ENCODE measurements around the gene GEMIN8.

Gene GEMIN8

DNA sequence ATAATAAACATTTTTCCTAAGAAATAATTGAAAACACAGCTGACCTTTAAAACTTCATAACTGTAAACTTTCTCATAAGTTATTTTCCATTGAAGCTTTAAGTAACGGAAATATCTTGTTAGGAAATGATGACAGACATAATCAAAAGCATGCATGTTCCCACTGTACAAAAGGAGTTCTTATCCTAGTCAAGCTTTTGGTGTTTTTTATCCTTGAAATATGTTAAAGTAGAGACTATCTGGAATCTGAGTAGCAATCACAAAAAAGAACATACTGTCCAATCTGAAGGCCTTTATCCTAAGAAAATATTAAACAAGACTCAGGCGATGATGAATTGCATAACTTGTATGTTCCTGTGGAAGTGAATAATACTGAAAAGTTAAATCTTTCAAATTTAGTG lies 14.4 kb downstream of the GEMIN8 start:
- peaks cover 4% of the 10 kb centered on the region for H3K36me3 ChIP-seq (ENCODE audit: insufficient read depth, low read length)
- H3K27me3 ChIP-seq (ENCODE audit: control insufficient read depth in 1 of 2, insufficient read depth in 2 of 2, low read length in 2 of 2): no peaks in the 10 kb centered on the region

DNA sequence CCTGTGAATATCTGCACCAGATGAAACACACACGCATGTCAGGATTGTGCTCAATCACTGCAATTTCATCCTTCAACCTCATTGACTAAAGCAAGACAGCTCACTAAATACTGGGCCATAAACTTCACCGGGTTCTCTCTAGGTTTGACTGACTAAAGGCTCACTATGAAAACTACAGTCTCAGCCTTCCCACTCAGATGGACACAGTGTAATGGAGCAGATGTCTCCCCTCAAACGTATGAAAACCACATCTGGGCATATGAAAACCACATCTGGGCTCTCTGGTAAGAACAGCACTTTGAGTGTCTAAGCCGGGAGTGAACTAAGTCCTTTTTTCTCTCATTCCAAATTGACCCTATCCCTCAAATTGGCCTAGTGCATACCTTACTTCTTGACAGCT lies 15.2 kb downstream of the GEMIN8 start:
- no peak overlapping the region for H3K9ac ChIP-seq (ENCODE audit: low read length)
- no peaks in the 10 kb centered on the region for H3K9me3 ChIP-seq (ENCODE audit: low read length)
- H3K27me3 ChIP-seq (ENCODE audit: control insufficient read depth in 1 of 2, insufficient read depth in 2 of 2, low read length in 2 of 2): no peaks in the 10 kb centered on the region
- H3K36me3 ChIP-seq (ENCODE audit: insufficient read depth, low read length): peaks cover 4% of the 10 kb centered on the region
- H3K4me3 ChIP-seq (ENCODE audit: low read depth in 1 of 2, low read length in 2 of 2): no peak overlapping the region
- H3K27ac ChIP-seq (ENCODE audit: low read depth, low read length): no peak overlapping the region
- no peaks in the 10 kb centered on the region for H3K4me1 ChIP-seq (ENCODE audit: insufficient read depth, low read length)

More for the DNA sequence above, 14.4 kb downstream of the GEMIN8 start:
- no peaks in the 10 kb centered on the region for H3K9me3 ChIP-seq (ENCODE audit: low read length)
- H3K4me1 ChIP-seq (ENCODE audit: insufficient read depth, low read length): no peaks in the 10 kb centered on the region
- H3K9ac ChIP-seq (ENCODE audit: low read length): no peak overlapping the region
- H3K4me3 ChIP-seq (ENCODE audit: low read depth in 1 of 2, low read length in 2 of 2): no peak overlapping the region
- H3K27ac ChIP-seq (ENCODE audit: low read depth, low read length): no peak overlapping the region

DNA sequence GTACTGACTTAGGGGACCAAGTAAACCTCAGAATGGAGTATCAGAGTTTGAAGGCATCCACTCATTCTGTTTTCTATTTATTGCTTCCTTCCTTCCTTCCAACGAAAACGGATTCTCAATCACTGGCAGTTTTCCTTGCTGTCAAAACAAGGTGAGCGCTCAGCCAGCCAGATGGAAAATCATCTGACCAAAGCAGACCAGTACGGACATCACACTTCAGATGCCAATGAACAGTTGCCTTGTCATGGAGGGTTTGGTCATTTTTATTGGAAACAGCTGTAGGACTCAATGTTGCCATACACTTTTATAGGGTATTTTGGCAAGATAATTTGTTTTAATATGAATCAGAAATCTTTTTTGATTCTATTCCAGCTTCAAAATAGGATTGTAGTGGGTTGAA lies 16.6 kb downstream of the GEMIN8 start:
- H3K4me3 ChIP-seq (ENCODE audit: low read depth in 1 of 2, low read length in 2 of 2): no peak overlapping the region
- peaks cover 11% of the 10 kb centered on the region for H3K36me3 ChIP-seq (ENCODE audit: insufficient read depth, low read length)
- no peaks in the 10 kb centered on the region for H3K9me3 ChIP-seq (ENCODE audit: low read length)
- no peak overlapping the region for H3K9ac ChIP-seq (ENCODE audit: low read length)
- no peaks in the 10 kb centered on the region for H3K4me1 ChIP-seq (ENCODE audit: insufficient read depth, low read length)
- H3K27ac ChIP-seq (ENCODE audit: low read depth, low read length): no peak overlapping the region
- H3K27me3 ChIP-seq (ENCODE audit: control insufficient read depth in 1 of 2, insufficient read depth in 2 of 2, low read length in 2 of 2): no peaks in the 10 kb centered on the region

DNA sequence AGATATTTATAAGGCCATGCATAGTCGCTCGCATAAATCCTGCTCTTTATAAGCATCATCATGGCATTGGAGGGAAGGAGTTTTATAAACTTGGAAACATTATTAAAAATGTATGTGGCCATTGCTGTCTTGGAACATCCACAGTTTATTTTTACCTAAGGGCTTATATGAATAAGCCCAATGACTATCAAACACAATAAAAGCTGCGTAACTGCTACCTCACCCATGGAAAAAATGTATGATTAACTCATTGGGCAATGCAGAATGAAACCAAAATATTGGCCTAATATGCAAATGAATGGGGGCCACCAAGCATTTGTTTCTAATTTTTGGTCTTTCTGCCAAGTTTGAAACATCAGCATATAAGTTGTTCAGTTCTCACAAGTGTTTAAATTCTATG lies 19.1 kb downstream of the GEMIN8 start:
- Histone ChIP-seq H3K4me3 (ENCODE audit: low read depth in 1 of 2, low read length in 2 of 2) (no peak overlapping the region), H3K9ac (ENCODE audit: low read length) (no peak overlapping the region), H3K4me1 (ENCODE audit: insufficient read depth, low read length) (no peaks in the 10 kb centered on the region), H3K27me3 (ENCODE audit: control insufficient read depth in 1 of 2, insufficient read depth in 2 of 2, low read length in 2 of 2) (no peaks in the 10 kb centered on the region), H3K36me3 (ENCODE audit: insufficient read depth, low read length) (peaks cover 11% of the 10 kb centered on the region), H3K27ac (ENCODE audit: low read depth, low read length) (no peak overlapping the region), H3K9me3 (ENCODE audit: low read length) (no peaks in the 10 kb centered on the region)

DNA sequence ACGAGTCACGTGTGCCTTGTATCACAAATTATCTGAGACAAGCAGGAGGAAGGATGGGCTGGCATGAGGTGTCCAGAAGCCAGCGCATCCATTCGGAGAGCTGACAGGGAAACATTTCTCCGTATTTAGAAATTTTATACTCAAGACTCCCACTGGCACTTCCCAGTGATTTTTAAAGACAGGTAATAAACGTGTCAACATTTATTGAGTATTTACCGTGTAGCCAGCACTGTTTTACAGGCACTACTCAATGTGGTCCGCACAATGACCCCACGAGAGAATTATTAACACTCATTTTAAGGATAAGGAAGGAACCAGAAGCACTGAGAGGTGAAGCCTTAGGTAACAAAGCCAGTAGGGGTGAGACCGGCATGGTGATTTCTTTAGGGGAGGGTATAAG lies 23.2 kb downstream of the GEMIN8 start:
- Histone ChIP-seq H3K4me3 (ENCODE audit: low read depth in 1 of 2, low read length in 2 of 2) (no peak overlapping the region), H3K27me3 (ENCODE audit: control insufficient read depth in 1 of 2, insufficient read depth in 2 of 2, low read length in 2 of 2) (no peaks in the 10 kb centered on the region), H3K27ac (ENCODE audit: low read depth, low read length) (no peak overlapping the region), H3K4me1 (ENCODE audit: insufficient read depth, low read length) (no peaks in the 10 kb centered on the region), H3K9me3 (ENCODE audit: low read length) (no peaks in the 10 kb centered on the region), H3K9ac (ENCODE audit: low read length) (no peak overlapping the region), H3K36me3 (ENCODE audit: insufficient read depth, low read length) (peaks cover 11% of the 10 kb centered on the region)

DNA sequence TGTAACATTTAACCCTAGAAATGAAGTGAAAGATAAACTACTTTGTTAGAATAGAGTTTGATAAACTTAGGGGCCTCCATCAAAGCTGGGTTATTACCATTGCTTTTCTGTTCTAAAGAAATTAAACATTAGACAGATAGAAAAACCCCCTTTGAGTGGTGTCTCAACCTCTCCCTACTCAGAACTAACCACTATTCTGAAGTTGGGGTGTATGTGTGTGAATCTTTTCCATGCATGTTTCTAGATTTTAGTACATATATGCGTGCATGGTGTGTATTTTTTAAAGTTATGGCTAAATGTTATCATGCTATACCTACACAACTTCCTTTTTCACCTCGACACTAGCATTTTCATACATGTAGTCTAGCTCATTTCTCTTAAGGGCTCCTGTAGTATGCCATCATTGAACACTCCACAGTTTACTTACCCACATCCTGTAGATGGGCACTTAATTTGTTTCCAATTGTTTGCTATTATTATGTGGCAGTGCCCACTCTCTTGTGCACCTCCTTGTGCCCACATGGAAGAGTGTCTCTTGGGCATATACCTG lies 25.7 kb downstream of the GEMIN8 start:
- Histone ChIP-seq H3K4me3 (ENCODE audit: low read depth in 1 of 2, low read length in 2 of 2) (no peak overlapping the region), H3K27me3 (ENCODE audit: control insufficient read depth in 1 of 2, insufficient read depth in 2 of 2, low read length in 2 of 2) (no peaks in the 10 kb centered on the region), H3K9ac (ENCODE audit: low read length) (no peak overlapping the region), H3K27ac (ENCODE audit: low read depth, low read length) (no peak overlapping the region), H3K9me3 (ENCODE audit: low read length) (no peaks in the 10 kb centered on the region), H3K4me1 (ENCODE audit: insufficient read depth, low read length) (no peaks in the 10 kb centered on the region), H3K36me3 (ENCODE audit: insufficient read depth, low read length) (peaks cover 7% of the 10 kb centered on the region)

DNA sequence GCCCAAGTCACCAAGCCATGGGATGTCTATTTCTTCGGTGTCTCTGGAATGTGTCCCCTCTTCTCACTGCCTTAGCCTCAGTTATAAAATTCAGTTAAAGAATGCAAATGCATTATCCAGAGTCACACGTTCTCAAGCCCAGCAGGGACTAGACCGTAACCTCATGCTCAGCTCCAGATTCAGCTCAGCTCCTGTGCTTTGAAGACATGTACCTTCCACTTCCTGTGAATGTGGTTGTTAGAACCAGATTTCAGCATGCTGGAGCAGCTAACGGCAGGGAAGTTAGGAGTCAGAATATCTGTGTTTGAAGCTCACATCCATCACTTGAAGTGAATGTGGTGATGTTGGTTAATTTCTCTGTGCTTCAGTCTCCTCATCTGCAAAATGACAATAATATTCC lies 26.7 kb downstream of the GEMIN8 start:
- no peak overlapping the region for H3K27ac ChIP-seq (ENCODE audit: low read depth, low read length)
- no peaks in the 10 kb centered on the region for H3K9me3 ChIP-seq (ENCODE audit: low read length)

DNA sequence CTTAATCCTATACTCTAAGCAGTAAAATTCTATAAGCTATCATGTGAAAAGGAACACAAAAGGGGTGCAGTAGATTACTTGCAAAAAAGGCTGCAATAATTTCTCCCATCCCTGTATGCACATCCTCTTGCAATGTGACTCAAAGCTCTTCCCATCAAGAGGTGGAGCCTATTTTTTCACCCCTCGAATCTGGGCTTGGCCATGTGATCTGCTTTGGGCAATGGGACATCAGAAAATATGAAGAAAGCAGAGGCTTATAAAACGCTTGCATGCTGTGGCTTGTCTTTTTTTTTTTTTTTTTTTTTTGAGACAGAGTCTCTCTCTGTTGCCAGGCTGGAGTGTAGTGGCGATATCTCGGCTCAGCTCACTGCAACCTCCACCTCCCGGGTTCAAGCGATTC lies 33.0 kb downstream of the GEMIN8 start:
- H3K9ac ChIP-seq (ENCODE audit: low read length): no peak overlapping the region
- no peak overlapping the region for H3K27ac ChIP-seq (ENCODE audit: low read depth, low read length)
- H3K4me3 ChIP-seq (ENCODE audit: low read depth in 1 of 2, low read length in 2 of 2): no peak overlapping the region
- no peaks in the 10 kb centered on the region for H3K36me3 ChIP-seq (ENCODE audit: insufficient read depth, low read length)
- H3K27me3 ChIP-seq (ENCODE audit: control insufficient read depth in 1 of 2, insufficient read depth in 2 of 2, low read length in 2 of 2): no peaks in the 10 kb centered on the region
- no peaks in the 10 kb centered on the region for H3K9me3 ChIP-seq (ENCODE audit: low read length)
- no peaks in the 10 kb centered on the region for H3K4me1 ChIP-seq (ENCODE audit: insufficient read depth, low read length)

More for the DNA sequence above, 26.7 kb downstream of the GEMIN8 start:
- Histone ChIP-seq H3K4me3 (ENCODE audit: low read depth in 1 of 2, low read length in 2 of 2) (no peak overlapping the region), H3K27me3 (ENCODE audit: control insufficient read depth in 1 of 2, insufficient read depth in 2 of 2, low read length in 2 of 2) (no peaks in the 10 kb centered on the region), H3K9ac (ENCODE audit: low read length) (no peak overlapping the region), H3K4me1 (ENCODE audit: insufficient read depth, low read length) (no peaks in the 10 kb centered on the region), H3K36me3 (ENCODE audit: insufficient read depth, low read length) (no peaks in the 10 kb centered on the region)

DNA sequence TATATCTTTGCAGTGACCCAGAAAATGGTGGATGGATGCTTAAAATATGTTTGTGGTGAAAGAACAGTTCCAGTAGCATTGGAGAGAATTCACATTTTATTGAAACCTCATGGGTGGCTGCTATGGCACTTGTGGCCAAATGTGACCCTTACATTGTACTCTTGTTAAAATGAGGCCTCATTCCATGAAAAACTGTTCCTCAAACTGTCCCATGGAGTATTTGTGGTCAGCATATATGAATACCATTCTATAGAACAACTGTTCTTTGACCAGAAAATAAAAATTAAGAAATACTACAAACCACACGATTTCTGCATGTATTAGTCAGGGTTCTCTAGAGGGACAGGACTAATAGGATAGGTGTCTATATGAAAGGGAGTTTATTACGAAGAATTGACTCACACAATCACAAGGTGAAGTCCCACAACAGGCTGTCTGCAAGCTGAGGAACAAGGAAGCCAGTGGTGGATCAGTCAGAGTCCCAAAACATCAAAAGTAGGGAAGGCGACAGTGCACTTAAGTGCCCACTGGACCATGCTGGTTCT lies 35.1 kb downstream of the GEMIN8 start:
- no peaks in the 10 kb centered on the region for H3K9me3 ChIP-seq (ENCODE audit: low read length)
- no peak overlapping the region for H3K4me3 ChIP-seq (ENCODE audit: low read depth in 1 of 2, low read length in 2 of 2)
- no peaks in the 10 kb centered on the region for H3K36me3 ChIP-seq (ENCODE audit: insufficient read depth, low read length)
- H3K9ac ChIP-seq (ENCODE audit: low read length): no peak overlapping the region
- H3K4me1 ChIP-seq (ENCODE audit: insufficient read depth, low read length): no peaks in the 10 kb centered on the region
- H3K27ac ChIP-seq (ENCODE audit: low read depth, low read length): no peak overlapping the region
- no peaks in the 10 kb centered on the region for H3K27me3 ChIP-seq (ENCODE audit: control insufficient read depth in 1 of 2, insufficient read depth in 2 of 2, low read length in 2 of 2)

DNA sequence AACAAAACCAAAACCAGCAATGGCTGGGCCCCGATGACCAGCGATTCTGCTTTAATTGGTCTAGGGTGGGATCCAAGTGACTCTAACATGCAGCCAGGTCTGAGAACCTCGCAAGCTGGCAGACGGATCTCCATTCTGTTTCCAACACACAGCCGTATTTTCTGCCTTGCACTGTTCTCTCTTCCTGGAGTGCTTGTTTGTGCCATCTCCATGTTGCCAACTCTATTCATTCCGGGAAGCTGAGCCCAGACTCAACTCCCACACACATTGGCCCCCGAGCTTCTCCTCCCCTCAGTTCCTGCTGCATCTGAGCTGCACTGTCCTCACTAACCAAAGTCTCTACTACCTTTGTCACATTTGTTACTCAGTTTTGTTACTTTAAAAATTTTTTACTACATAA lies 35.6 kb downstream of the GEMIN8 start:
- Histone ChIP-seq H3K9me3 (ENCODE audit: low read length) (no peaks in the 10 kb centered on the region), H3K4me1 (ENCODE audit: insufficient read depth, low read length) (no peaks in the 10 kb centered on the region), H3K36me3 (ENCODE audit: insufficient read depth, low read length) (no peaks in the 10 kb centered on the region), H3K9ac (ENCODE audit: low read length) (no peak overlapping the region), H3K4me3 (ENCODE audit: low read depth in 1 of 2, low read length in 2 of 2) (no peak overlapping the region), H3K27me3 (ENCODE audit: control insufficient read depth in 1 of 2, insufficient read depth in 2 of 2, low read length in 2 of 2) (no peaks in the 10 kb centered on the region), H3K27ac (ENCODE audit: low read depth, low read length) (no peak overlapping the region)

DNA sequence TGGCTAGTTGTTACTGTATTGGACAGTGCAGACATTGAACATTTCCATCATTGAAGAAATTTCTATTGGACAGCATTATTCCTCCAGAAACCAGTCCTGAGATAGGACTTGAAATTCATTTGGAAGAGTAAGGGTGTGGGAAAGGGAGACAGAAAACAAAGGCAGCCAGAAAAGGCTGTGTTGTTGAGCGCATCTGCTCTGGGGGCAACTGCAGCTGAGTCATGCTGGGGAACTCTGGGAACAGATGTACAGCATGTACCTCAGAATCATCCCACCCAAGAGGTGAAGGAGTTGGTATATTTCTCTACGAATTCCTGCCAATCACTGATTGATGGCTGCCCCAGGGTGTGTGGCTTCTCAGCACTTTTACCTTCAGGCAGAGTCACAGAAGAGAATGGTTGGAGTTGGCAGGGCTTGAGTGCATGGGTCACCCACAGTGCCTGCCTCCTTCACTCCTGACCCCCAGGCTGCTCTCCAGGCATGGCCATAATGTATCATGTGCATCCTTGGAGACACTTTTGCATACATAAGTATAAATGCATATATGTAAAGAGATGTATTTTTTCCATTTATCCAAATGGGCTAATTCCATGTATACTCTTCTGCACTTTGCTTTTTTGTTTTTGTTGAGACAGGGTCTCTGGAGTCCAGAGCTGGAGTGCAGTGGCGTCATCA lies 39.4 kb downstream of the GEMIN8 start:
- Histone ChIP-seq H3K4me3 (ENCODE audit: low read depth in 1 of 2, low read length in 2 of 2) (no peak overlapping the region), H3K4me1 (ENCODE audit: insufficient read depth, low read length) (no peaks in the 10 kb centered on the region), H3K27me3 (ENCODE audit: control insufficient read depth in 1 of 2, insufficient read depth in 2 of 2, low read length in 2 of 2) (peaks cover 0 to 5% of the 10 kb centered on the region in 2 donors), H3K9me3 (ENCODE audit: low read length) (no peaks in the 10 kb centered on the region), H3K9ac (ENCODE audit: low read length) (no peak overlapping the region), H3K36me3 (ENCODE audit: insufficient read depth, low read length) (no peaks in the 10 kb centered on the region), H3K27ac (ENCODE audit: low read depth, low read length) (no peak overlapping the region)

All from muscle layer of colon (tissue), 2 donors.